ENCODE data around the gene RPTOR.
A peak's percentile ranks its signal among the peaks of the same experiment; 100 is the strongest.

RPTOR gene

DNA sequence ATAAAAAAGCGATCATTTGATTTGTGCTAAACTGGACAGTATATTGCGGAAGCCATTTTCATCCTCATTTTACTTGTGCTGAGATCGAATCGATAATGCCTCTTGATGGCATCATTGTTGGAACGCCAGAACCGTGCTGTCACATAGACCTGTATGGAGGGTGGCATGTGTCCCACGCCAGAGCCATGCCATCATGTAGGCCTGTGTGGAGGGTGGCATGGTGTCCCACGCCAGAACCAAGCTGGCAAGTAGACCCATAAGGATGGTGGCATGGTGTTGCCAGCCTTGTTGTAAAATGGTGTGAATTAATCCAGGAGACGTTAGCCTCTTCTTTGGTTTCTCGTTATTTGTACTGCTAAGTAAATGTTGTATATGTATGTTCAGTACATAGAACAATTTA is 224.3 kb downstream of the RPTOR start:
- ATAC-seq (replicated peaks; ENCODE audit: extremely low read depth, poor library complexity, severe bottlenecking), result no peak
- Mint-ChIP-seq H3K4me1 (peaks cover 33% of the 10 kb centered on the region), H3K36me3 (ENCODE audit: insufficient read depth) (peaks cover 7% of the 10 kb centered on the region), H3K4me3 (no peak overlapping the region), H3K27me3 (no peaks in the 10 kb centered on the region), H3K27ac (ENCODE audit: low read depth) (no peak overlapping the region), H3K9me3 (no peaks in the 10 kb centered on the region)
- no peak for DNase-seq (ENCODE audit: low spot score in 2 of 2)

DNA sequence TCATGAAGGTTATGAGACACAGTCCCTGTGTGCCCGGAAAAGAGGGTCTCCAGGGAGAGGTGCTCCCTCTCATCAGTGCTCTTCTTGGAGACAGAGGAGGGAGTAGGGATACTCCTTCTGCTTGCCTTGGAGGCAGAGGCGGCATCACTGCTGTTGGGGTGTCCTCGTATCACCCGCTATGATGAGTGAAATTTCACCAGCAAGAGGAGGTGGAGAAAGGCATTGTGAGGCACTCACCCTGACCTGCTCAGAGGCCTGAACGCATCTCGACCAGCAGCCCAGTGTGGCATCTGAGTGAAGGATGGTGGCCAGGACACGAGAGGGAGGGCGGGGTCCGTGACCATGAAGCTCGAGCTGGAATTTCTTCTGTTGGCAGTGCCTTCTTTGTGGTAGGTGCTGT is 224.9 kb downstream of the RPTOR start:
- H3K4me3 Mint-ChIP-seq, result no peak overlapping the region
- ATAC-seq (replicated peaks; ENCODE audit: extremely low read depth, poor library complexity, severe bottlenecking) (no peak), DNase-seq (ENCODE audit: low spot score in 2 of 2) (no peak)
- no peak overlapping the region for H3K27ac Mint-ChIP-seq (ENCODE audit: low read depth)
- H3K27me3 Mint-ChIP-seq, result no peaks in the 10 kb centered on the region
- H3K36me3 Mint-ChIP-seq (ENCODE audit: insufficient read depth), result peaks cover 7% of the 10 kb centered on the region
- no peaks in the 10 kb centered on the region for H3K9me3 Mint-ChIP-seq
- peaks cover 36% of the 10 kb centered on the region for H3K4me1 Mint-ChIP-seq

DNA sequence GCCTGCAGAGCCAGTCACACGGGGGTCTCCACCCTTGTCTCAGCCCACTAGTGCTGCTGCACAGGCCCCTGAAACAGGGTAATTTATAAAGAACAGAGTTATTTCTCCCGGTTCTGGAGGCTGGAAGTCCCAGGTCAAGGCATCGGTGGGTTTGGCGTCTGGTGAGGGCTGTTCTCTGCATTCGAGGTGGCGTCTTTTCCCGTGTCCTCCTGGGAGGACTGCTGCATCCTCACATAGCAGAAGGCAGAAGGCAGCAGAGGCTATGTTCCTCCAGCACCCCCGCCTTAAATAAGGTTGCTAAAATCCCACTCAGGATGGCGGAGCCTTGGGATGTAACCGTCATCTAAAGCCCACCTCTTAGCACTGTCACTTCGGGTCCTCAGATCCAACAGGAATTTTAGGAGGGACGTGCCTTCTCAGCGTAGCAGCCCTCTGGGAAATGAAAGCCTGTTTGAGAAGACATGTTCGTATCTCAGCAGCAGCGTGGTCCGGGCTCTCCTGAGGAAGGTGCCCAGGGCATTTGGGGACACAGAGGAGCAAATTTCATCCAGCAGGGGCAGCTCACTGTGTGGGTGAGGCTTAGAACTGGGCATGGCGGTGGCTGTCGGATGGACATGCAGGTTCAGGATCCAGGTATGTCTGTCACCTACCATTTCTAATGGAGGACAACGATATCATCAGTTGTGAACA is 225.4 kb downstream of the RPTOR start:
- Mint-ChIP-seq H3K9me3 (no peaks in the 10 kb centered on the region), H3K4me3 (no peak overlapping the region), H3K27me3 (no peaks in the 10 kb centered on the region), H3K4me1 (peaks cover 36% of the 10 kb centered on the region), H3K27ac (ENCODE audit: low read depth) (no peak overlapping the region), H3K36me3 (ENCODE audit: insufficient read depth) (peaks cover 7% of the 10 kb centered on the region)
- DNase-seq (ENCODE audit: low spot score in 2 of 2) (no peak), ATAC-seq (replicated peaks; ENCODE audit: extremely low read depth, poor library complexity, severe bottlenecking) (no peak)

DNA sequence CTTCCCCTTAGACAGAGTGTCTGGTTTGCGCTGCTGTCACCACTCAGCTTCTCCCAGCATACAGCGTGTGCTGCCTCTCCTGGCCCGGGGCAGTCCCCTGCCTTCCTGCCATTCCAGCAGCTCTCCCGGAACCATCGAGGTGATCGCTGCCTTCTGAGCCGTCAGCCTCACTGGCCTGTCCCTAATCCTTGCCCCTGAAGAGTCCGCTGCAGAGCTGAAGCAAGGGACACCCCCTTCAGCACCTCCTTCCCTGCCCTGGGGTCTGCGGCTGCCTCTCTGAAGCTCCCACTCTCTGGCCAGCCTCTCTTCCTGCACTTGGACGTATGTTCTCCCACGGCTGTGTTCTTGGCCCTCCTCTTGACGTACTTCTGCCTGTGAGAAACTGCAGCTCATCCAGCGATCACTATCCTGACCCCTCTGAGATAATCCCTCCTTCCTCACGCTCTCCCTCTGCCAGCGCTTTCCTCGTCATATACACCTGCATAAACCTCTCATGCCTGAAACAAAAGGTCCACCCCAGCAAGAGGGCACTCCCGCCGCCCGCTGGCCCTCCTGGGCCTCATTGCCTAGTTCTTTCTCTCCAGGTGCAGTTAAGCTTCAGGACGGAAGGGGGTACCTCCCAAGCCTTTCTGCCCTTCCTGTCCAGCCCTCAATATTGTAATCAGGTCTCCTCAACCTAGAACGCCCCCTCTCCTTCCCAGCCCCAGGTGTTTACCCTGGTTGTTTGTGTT is 226.4 kb downstream of the RPTOR start:
- Mint-ChIP-seq H3K36me3 (ENCODE audit: insufficient read depth) (peaks cover 5% of the 10 kb centered on the region), H3K9me3 (no peaks in the 10 kb centered on the region), H3K27ac (ENCODE audit: low read depth) (peak overlapping the region; percentile 71), H3K4me1 (peaks cover 31% of the 10 kb centered on the region), H3K27me3 (no peaks in the 10 kb centered on the region), H3K4me3 (no peak overlapping the region)
- ATAC-seq (replicated peaks; ENCODE audit: extremely low read depth, poor library complexity, severe bottlenecking), result no peak
- DNase-seq (ENCODE audit: low spot score in 2 of 2), result no peak

DNA sequence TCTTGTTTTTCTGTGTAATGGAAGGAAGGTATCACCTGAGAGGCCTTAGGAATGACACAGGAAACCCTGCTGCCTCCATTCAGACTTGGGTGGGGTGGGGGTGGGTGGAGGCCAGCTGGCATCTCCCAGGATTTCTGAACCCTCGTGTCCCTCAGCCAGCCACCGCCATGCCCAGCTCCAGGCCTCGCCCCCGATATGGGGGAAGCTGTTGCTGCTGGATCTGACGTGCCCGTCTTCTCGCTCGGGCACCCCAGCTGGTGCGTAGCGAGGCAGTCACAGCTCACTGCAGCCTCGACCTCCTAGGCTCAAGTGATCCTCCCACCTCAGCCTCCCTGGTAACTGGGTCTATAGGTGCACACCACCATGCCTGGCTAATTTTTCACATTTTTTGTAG is 227.0 kb downstream of the RPTOR start:
- Mint-ChIP-seq H3K27ac (ENCODE audit: low read depth) (peak overlapping the region; percentile 71), H3K4me1 (peaks cover 28% of the 10 kb centered on the region), H3K27me3 (no peaks in the 10 kb centered on the region), H3K4me3 (no peak overlapping the region), H3K36me3 (ENCODE audit: insufficient read depth) (peaks cover 6% of the 10 kb centered on the region), H3K9me3 (no peaks in the 10 kb centered on the region)
- no peak for DNase-seq (ENCODE audit: low spot score in 2 of 2)
- no peak for ATAC-seq (replicated peaks; ENCODE audit: extremely low read depth, poor library complexity, severe bottlenecking)

DNA sequence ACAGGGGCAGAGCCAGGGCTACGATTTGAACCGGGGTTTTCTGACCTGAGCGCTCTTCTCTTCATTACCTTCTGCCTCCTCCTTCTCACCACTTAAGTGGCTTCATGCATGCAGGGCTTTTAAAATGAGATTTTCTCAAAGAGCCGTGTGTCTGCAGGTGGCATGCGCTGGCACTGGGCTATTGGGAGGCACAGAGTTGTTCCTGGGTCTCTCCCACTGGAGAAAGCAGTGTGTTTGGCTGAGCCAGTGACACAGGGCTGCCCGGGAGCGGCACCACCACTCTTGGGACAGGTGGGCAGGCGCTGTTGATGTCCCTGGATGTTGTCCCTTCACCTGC is 228.2 kb downstream of the RPTOR start:
- ATAC-seq (replicated peaks; ENCODE audit: extremely low read depth, poor library complexity, severe bottlenecking), result no peak
- H3K4me1 Mint-ChIP-seq, result peaks cover 32% of the 10 kb centered on the region
- peaks cover 13% of the 10 kb centered on the region for H3K36me3 Mint-ChIP-seq (ENCODE audit: insufficient read depth)
- no peak overlapping the region for H3K27ac Mint-ChIP-seq (ENCODE audit: low read depth)
- H3K27me3 Mint-ChIP-seq, result no peaks in the 10 kb centered on the region
- no peaks in the 10 kb centered on the region for H3K9me3 Mint-ChIP-seq
- DNase-seq (ENCODE audit: low spot score in 2 of 2), result no peak
- no peak overlapping the region for H3K4me3 Mint-ChIP-seq

DNA sequence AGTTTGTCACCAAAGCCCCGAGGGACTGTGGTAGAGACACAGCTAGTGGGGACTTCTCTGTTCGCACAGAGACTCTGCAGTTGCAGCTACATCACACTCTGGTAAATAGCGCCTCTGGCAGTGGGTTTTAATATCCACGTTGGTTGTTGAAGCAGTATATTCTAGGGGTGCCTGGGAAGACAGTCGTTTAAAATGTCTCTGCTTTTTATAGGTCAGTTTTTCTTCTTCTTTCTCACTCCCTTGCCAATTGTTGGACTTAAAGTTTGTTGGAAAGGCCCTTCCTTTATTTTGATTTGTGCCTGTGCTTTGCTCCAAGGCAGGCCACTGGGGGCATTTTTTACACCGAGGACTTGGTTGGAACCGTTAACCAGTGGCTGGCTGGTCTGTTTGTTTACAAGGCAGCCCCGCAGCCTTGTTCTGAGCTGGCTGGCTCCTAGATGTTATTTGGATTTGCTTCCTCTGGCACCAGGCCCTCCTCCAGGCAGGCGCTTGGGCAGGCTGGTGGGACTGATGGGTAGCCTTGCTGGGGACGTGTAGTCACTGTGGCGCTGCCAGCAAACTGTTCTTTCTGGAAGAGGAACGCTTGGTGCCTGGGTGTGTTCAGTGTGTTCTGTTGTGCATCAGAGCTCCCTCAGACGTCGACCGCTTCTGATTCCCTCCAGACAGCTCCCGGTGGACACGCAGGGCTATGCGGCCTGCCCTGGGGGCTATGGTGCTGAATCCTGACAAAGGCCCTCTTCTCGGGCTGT is 228.8 kb downstream of the RPTOR start:
- Mint-ChIP-seq H3K27me3 (no peaks in the 10 kb centered on the region), H3K36me3 (ENCODE audit: insufficient read depth) (peaks cover 16% of the 10 kb centered on the region), H3K27ac (ENCODE audit: low read depth) (no peak overlapping the region), H3K9me3 (no peaks in the 10 kb centered on the region), H3K4me1 (peaks cover 32% of the 10 kb centered on the region), H3K4me3 (no peak overlapping the region)
- no peak for DNase-seq (ENCODE audit: low spot score in 2 of 2)
- no peak for ATAC-seq (replicated peaks; ENCODE audit: extremely low read depth, poor library complexity, severe bottlenecking)

DNA sequence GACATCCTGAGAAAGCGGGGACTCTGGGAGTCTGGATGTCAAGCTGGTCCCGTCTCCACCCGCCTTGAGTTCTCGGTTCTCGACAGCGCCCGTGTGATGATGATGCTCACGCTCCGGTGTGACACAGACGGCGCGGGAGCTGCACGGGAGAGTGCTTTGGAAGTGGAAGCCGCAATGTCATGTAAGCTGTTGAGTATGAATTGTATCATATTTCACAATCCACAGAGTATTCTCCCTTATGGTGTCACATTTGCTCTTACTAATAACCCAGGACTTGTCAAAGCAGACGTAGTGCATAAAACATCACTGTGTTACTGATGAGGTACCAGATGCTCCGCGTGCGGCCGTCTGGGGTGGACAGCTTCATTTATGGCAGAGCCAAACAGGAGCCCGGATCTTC is 229.5 kb downstream of the RPTOR start:
- H3K4me1 Mint-ChIP-seq, result peaks cover 32% of the 10 kb centered on the region

DNA sequence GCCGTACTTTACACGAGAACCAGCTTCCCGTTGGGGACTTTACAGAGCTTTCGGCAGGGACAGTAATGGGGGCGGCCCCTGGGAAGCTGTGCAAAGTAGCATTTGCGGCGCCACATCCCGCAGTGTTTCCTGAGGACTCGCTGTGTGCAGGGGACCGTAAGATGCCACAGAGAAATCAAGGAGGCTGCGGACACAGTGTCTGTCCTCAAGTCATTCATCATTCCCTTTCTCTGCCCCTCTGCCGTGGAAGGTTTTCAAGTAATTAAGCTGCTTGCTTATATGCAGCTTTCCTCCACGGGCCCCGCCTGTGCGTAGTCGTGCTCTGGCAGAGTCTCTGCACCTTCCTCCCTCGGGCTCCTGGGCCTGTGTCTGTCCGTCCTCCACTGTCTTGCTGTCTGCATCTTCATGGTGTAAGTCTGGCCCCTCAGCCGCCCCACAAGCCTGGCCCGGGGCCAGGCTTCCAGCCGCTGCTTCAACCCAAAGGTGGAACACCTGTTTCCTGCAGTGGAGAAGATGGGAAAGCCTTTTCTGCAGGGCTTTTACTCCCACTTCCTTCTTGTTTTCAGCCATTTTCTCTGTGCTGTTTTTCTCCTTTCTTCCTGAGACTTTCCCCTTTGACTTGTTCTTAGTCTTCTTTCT is 230.1 kb downstream of the RPTOR start:
- Mint-ChIP-seq H3K27ac (ENCODE audit: low read depth) (peak overlapping the region; percentile 80), H3K9me3 (no peaks in the 10 kb centered on the region), H3K36me3 (ENCODE audit: insufficient read depth) (peaks cover 19% of the 10 kb centered on the region), H3K4me3 (peak overlapping the region; percentile 61), H3K4me1 (peaks cover 32% of the 10 kb centered on the region), H3K27me3 (no peaks in the 10 kb centered on the region)
- DNase-seq (ENCODE audit: low spot score in 2 of 2), result no peak
- ATAC-seq (replicated peaks; ENCODE audit: extremely low read depth, poor library complexity, severe bottlenecking), result no peak

More for the DNA sequence above, 229.5 kb downstream of the RPTOR start:
- ATAC-seq (replicated peaks; ENCODE audit: extremely low read depth, poor library complexity, severe bottlenecking) (no peak), DNase-seq (ENCODE audit: low spot score in 2 of 2) (no peak)
- Mint-ChIP-seq H3K4me3 (no peak overlapping the region), H3K36me3 (ENCODE audit: insufficient read depth) (peaks cover 19% of the 10 kb centered on the region), H3K9me3 (no peaks in the 10 kb centered on the region), H3K27ac (ENCODE audit: low read depth) (no peak overlapping the region), H3K27me3 (no peaks in the 10 kb centered on the region)

DNA sequence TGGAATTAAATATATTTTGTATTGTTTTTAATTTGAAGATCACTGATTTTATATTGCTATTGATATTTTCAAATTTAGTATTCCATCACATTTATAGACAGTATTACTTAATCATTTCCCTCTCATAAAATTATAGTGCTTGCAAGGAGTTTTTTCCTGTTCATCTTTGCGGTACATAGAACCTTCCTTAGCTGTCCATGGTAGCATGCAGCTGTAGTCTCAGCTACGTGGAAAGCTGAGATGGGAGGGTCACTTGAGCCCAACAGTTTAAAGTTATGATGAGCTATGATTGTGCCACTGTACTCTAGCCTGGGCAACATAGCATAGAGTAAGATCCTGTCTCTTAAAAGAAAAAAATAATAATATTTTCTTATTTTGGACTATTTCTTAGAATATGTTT is 231.2 kb downstream of the RPTOR start:
- DNase-seq (ENCODE audit: low spot score in 2 of 2) (no peak), ATAC-seq (replicated peaks; ENCODE audit: extremely low read depth, poor library complexity, severe bottlenecking) (no peak)
- Mint-ChIP-seq H3K4me3 (no peak overlapping the region), H3K9me3 (no peaks in the 10 kb centered on the region), H3K27ac (ENCODE audit: low read depth) (no peak overlapping the region), H3K36me3 (ENCODE audit: insufficient read depth) (peaks cover 20% of the 10 kb centered on the region), H3K4me1 (peaks cover 42% of the 10 kb centered on the region), H3K27me3 (no peaks in the 10 kb centered on the region)

DNA sequence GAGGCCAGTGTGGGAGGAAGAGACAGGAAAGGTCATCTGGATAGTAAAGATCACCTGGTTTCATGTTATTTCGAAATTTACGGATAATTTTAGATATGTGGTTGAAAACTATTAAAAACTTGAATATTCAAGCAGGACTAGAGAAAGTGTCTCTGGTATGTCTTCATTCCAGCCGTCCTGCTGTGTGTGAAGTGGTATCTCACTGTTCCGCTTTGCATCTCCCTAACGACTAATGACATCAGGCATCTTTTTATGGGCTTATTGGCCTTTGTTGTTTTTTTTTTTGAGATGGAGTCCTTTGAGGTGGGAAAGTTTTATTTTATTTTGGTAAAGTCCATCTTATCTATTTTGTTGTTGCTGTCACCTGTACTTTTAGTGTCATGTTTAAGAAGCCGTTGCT is 232.6 kb downstream of the RPTOR start:
- H3K27ac Mint-ChIP-seq (ENCODE audit: low read depth), result no peak overlapping the region
- ATAC-seq (replicated peaks; ENCODE audit: extremely low read depth, poor library complexity, severe bottlenecking) (no peak), DNase-seq (ENCODE audit: low spot score in 2 of 2) (no peak)
- H3K9me3 Mint-ChIP-seq, result no peaks in the 10 kb centered on the region
- no peak overlapping the region for H3K4me3 Mint-ChIP-seq
- no peaks in the 10 kb centered on the region for H3K27me3 Mint-ChIP-seq
- peaks cover 20% of the 10 kb centered on the region for H3K36me3 Mint-ChIP-seq (ENCODE audit: insufficient read depth)
- peaks cover 46% of the 10 kb centered on the region for H3K4me1 Mint-ChIP-seq

DNA sequence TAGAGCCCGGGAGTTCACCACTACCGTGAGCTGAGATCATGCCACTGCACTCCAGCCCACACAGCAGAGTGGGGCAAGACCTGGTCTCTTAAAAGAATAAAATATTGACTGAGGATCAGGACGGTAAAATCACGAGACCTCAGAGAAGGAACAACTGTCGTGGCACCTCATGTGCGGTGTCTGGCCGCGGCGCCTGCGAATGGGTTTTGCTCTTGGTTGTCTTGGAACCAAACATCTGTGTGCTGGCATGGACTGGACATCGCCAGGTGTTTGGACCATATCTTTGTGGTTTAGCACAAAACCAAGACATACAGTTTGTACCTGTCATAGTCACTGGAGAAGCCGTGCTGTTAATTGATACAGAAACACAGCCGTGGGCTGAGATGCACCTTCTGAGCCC is 234.1 kb downstream of the RPTOR start:
- DNase-seq (ENCODE audit: low spot score in 2 of 2) (no peak), ATAC-seq (replicated peaks; ENCODE audit: extremely low read depth, poor library complexity, severe bottlenecking) (no peak)
- H3K27ac Mint-ChIP-seq (ENCODE audit: low read depth), result no peak overlapping the region
- H3K4me3 Mint-ChIP-seq, result no peak overlapping the region
- H3K4me1 Mint-ChIP-seq, result peaks cover 60% of the 10 kb centered on the region
- H3K9me3 Mint-ChIP-seq, result no peaks in the 10 kb centered on the region
- no peaks in the 10 kb centered on the region for H3K27me3 Mint-ChIP-seq
- H3K36me3 Mint-ChIP-seq (ENCODE audit: insufficient read depth), result peaks cover 23% of the 10 kb centered on the region

Measured in central memory CD8-positive, alpha-beta T cell (primary cell).